Endothelial cell of umbilical vein (primary cell): ENCODE measurements around the gene CABCOCO1. TPM values are rescaled to one million over a fixed set of nuclear protein-coding genes. Genes with fewer than 3 reads are reported as not detected.

ENCODE experiments used
- BruUV-seq: library from RNA; stranded (reverse); fragments of 400-500 nt; replicated peaks from 2 replicates; lab custom pipeline; 2021; lab: Mats Ljungman, UMichigan
- CTCF ChIA-PET: fragments of 300-600, 350-600 bp; sonication (Branson Sonifier 250); formaldehyde crosslinking; loops from one replicate; lab custom pipeline; 2021; ENCODE audit warnings: antibody characterized with exemption, inconsistent platforms; lab: Charles Lee
- POLR2A ChIA-PET: fragments of 300-600, 350-600 bp; sonication (Branson Sonifier 250); formaldehyde crosslinking; loops from one replicate; lab custom pipeline; 2021; ENCODE audit warnings: antibody characterized with exemption, inconsistent platforms; lab: Charles Lee
- DNase-seq: peaks from one replicate; pipeline ENCODE4 v3.0.0-alpha.2; 2011; ENCODE audit warnings: low read depth, low spot score
- FAIRE-seq: peaks from 2 replicates; lab custom pipeline; 2011; peaks lifted over from hg19 to GRCh38; lab: Jason Lieb, UNC
- H2AFZ ChIP-seq: 2 replicates; pipeline ENCODE4 v1.6.0; 2012; ENCODE audit warnings: low read depth, low read length, control low read depth, inconsistent platforms
- H3K27ac ChIP-seq: 2 replicates; pipeline ENCODE4 v1.5.1; 2011; ENCODE audit warnings: low read depth, mild to moderate bottlenecking, control low read depth, low read length, moderate library complexity; ENCODE audit not compliant: insufficient read depth
- H3K27me3 ChIP-seq, 2 experiments: 2 replicates each; pipeline versions ENCODE4 v1.6.0 to v1.6.1; 2011; ENCODE audit warnings: low read length in 2 of 2, mixed read lengths in 1 of 2; ENCODE audit not compliant: control insufficient read depth in 2 of 2, insufficient read depth in 2 of 2
- H3K36me3 ChIP-seq, 2 experiments: 2 replicates in 1 of 2; 3 replicates in 1 of 2; pipeline ENCODE4 v1.5.1; 2011; ENCODE audit warnings: low read length in 2 of 2, mild to moderate bottlenecking in 1 of 2, moderate library complexity in 1 of 2; ENCODE audit not compliant: control insufficient read depth in 2 of 2, insufficient read depth in 2 of 2; ENCODE audit errors: extremely low read depth in 1 of 2
- H3K4me1 ChIP-seq: 3 replicates; pipeline ENCODE4 v1.5.1; 2011; ENCODE audit warnings: mild to moderate bottlenecking, low read length; ENCODE audit not compliant: control insufficient read depth, insufficient read depth; ENCODE audit errors: extremely low read depth
- H3K4me2 ChIP-seq: 2 replicates; pipeline ENCODE4 v1.6.1; 2011; ENCODE audit warnings: low read length, control low read depth, mixed read lengths; ENCODE audit not compliant: insufficient read depth
- H3K4me3 ChIP-seq, 3 experiments: fragments of 200-600 bp in 1 of 3; sonication (generic), shearing (Covaris generic) in 1 of 3; replicated peaks in 1 of 3; 2 replicates each; pipeline ENCODE4 v1.5.1; 2011 to 2016; ENCODE audit warnings: control low read depth in 3 of 3, low read length in 3 of 3, mild to moderate bottlenecking in 2 of 3, inconsistent platforms in 1 of 3, low read depth in 1 of 3, moderate library complexity in 1 of 3; ENCODE audit not compliant: insufficient read depth in 1 of 3
- H3K79me2 ChIP-seq: 2 replicates; pipeline ENCODE4 v1.6.0; 2012; ENCODE audit warnings: low read length, inconsistent platforms; ENCODE audit not compliant: control insufficient read depth, insufficient read depth
- H3K9ac ChIP-seq: replicated peaks from 2 replicates; pipeline ENCODE3; 2011; ENCODE audit warnings: low read length, control low read depth; ENCODE audit not compliant: insufficient read depth; ENCODE audit errors: extremely low read depth
- H3K9me1 ChIP-seq: replicated peaks from 3 replicates; pipeline ENCODE4 v1.6.0; 2011; ENCODE audit warnings: mild to moderate bottlenecking, low read length; ENCODE audit not compliant: control insufficient read depth, insufficient read depth; ENCODE audit errors: extremely low read depth
- H3K9me3 ChIP-seq: replicated peaks from 2 replicates; pipeline ENCODE4 v1.5.1; 2012; ENCODE audit warnings: low read length, inconsistent platforms; ENCODE audit not compliant: control insufficient read depth, insufficient read depth
- H4K20me1 ChIP-seq: replicated peaks from 2 replicates; pipeline ENCODE3; 2011; ENCODE audit warnings: mild to moderate bottlenecking, low read length; ENCODE audit not compliant: control insufficient read depth, insufficient read depth; ENCODE audit errors: extremely low read depth
- CTCF ChIP-seq, 2 donors: IDR thresholded peaks; 1 replicate in 1 of 2; 2 replicates in 1 of 2; pipeline ENCODE4 v1.5.1; 2011; ENCODE audit warnings: low read length in 2 of 2, mild to moderate bottlenecking in 2 of 2, moderate library complexity in 2 of 2, control low read depth in 1 of 2, inconsistent platforms in 1 of 2, low read depth in 1 of 2; ENCODE audit not compliant: insufficient read depth in 1 of 2; ENCODE audit errors: extremely low read depth in 1 of 2
- EZH2 ChIP-seq: IDR thresholded peaks from 2 replicates; pipeline ENCODE4 v1.6.1; 2012; ENCODE audit warnings: borderline replicate concordance, low read depth, mild to moderate bottlenecking, moderate library complexity, low read length, inconsistent platforms; ENCODE audit not compliant: severe bottlenecking
- FOS ChIP-seq: IDR thresholded peaks from 2 replicates; pipeline ENCODE4 v1.6.1; 2011; ENCODE audit warnings: mild to moderate bottlenecking, low read length, moderate library complexity, borderline replicate concordance; ENCODE audit not compliant: insufficient read depth
- GATA2 ChIP-seq: IDR thresholded peaks from 2 replicates; pipeline ENCODE4 v1.7.0; 2011; ENCODE audit warnings: low read depth, mild to moderate bottlenecking, moderate library complexity, mixed read lengths, low read length; ENCODE audit not compliant: insufficient read length, insufficient read depth
- JUN ChIP-seq: IDR thresholded peaks from 2 replicates; pipeline ENCODE4 v1.6.1; 2011; ENCODE audit warnings: borderline replicate concordance, low read depth; ENCODE audit not compliant: insufficient read length, insufficient read depth
- MYC ChIP-seq: IDR thresholded peaks from one replicate; pipeline ENCODE4 v1.6.1; 2011; ENCODE audit warnings: mild to moderate bottlenecking, low read depth, low read length
- POLR2A ChIP-seq: IDR thresholded peaks from 2 replicates; pipeline ENCODE4 v1.6.1; 2012; ENCODE audit warnings: low read depth, mild to moderate bottlenecking, control low read depth, low read length
- POLR2AphosphoS5 ChIP-seq: IDR thresholded peaks from 2 replicates; pipeline ENCODE4 v1.6.1; 2012; ENCODE audit warnings: low read depth, mild to moderate bottlenecking, control low read depth, low read length, moderate library complexity; ENCODE audit not compliant: insufficient read depth
- dilution Hi-C: fragments of 300-500 bp; cut with MboI; formaldehyde crosslinking; loops from one replicate; pipeline ENCODE4 v1.15.0; 2019; ENCODE audit warnings: low sequenced_read_pairs; ENCODE audit not compliant: extremely low pct_ligation_motif_present
- intact Hi-C: fragments of 100-400 bp; cut with micrococcal nuclease; formaldehyde crosslinking; loops from one replicate; pipeline ENCODE4 v1.10.0; 2022
- polyA plus RNA-seq, 4 experiments: library from polyadenylated mRNA; depleted of rRNA in 3 of 4; stranded (reverse) in 3 of 4; unstranded in 1 of 4; fragments of >200 nt; gene quantifications; 2 replicates each; pipeline versions ENCODE4 v1.2.1 to v1.2.3, GENCODE V29; 2011 to 2012; ENCODE audit warnings: missing spikeins in 1 of 4
- total RNA-seq: library from RNA; stranded (reverse); gene quantifications from 2 replicates; pipeline ENCODE4 v1.2.3, GENCODE V29; 2021
- TF ChIP-seq, protein P1 (sequence below): IDR thresholded peaks from 2 replicates; pipeline ENCODE4 v1.6.1; 2011; ENCODE audit not compliant: insufficient read depth, insufficient read length

The CABCOCO1 gene
- total and polyA plus RNA-seq, 2 donors (not counting 3 experiments of a cell fraction or from before 2014, with no cell fraction given) = 0.06 to 1.3 TPM

- dilution Hi-C loops = no loop called here
- H3K4me1 ChIP-seq = peaks cover 9% of the 10 kb centered on the region
- no peaks in the 10 kb centered on the region for H3K9me3 ChIP-seq
- H3K27me3 ChIP-seq = no peaks in the 10 kb centered on the region
- H3K9me1 ChIP-seq = no peaks in the 10 kb centered on the region
- TF ChIP-seq POLR2AphosphoS5 = no peak
- TF ChIP-seq, protein P1, sequence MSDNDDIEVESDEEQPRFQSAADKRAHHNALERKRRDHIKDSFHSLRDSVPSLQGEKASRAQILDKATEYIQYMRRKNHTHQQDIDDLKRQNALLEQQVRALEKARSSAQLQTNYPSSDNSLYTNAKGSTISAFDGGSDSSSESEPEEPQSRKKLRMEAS = no peak
- TF ChIP-seq POLR2A = no peak
- TF ChIP-seq EZH2 = no peak
- no peak for TF ChIP-seq GATA2
- no peak for TF ChIP-seq CTCF (IDR thresholded peaks at IDR 0.05; ENCODE audit: extremely low read depth in 1 of 2, insufficient read depth in 1 of 2, low read depth in 1 of 2, low read length in 2 of 2)
- no peak for TF ChIP-seq FOS
- no peak for TF ChIP-seq JUN
- TF ChIP-seq MYC = no peak
- no peak for DNase-seq
- no peak for FAIRE-seq
- no peak overlapping the region for H3K27ac ChIP-seq
- H3K4me3 ChIP-seq = no peak overlapping the region
- H2AFZ ChIP-seq = no peak overlapping the region
- H3K9ac ChIP-seq = no peak overlapping the region
- H4K20me1 ChIP-seq = no peaks in the 10 kb centered on the region
- H3K4me2 ChIP-seq = no peak overlapping the region
- H3K79me2 ChIP-seq = no peaks in the 10 kb centered on the region
- intact Hi-C loops = no loop called here
- ChIA-PET CTCF (no interaction called here), POLR2A (no interaction called here)
- no peaks in the 10 kb centered on the region for H3K36me3 ChIP-seq
- no TSS peak for BruUV-seq
Measured at GRCh38 chr10:61764486-61764885, 101.8 kb downstream of the CABCOCO1 start.
